Embryonic facial prominence (tissue), 1 donor: ENCODE results near the gene ZNF385B.

Source experiments
- DNase-seq: peaks from one replicate; pipeline ENCODE4 v3.0.0-alpha.2; 2016; ENCODE audit errors: extremely low spot score

The ZNF385B gene

GRCh38 chr2:179685146-179685545, 176.3 kb downstream of the ZNF385B start:
- DNase-seq, result no peak

- DNase-seq, result no peak
These were observed 178.7 kb downstream of the ZNF385B start for GRCh38 chr2:179682756-179683155.

- no peak for DNase-seq
These were observed 183.5 kb downstream of the ZNF385B start for GRCh38 chr2:179677746-179678505.

- no peak for DNase-seq
These were observed 184.2 kb downstream of the ZNF385B start for GRCh38 chr2:179677077-179677688.

- no peak for DNase-seq
These were observed 186.0 kb downstream of the ZNF385B start for GRCh38 chr2:179675435-179675834.

GRCh38 chr2:179671043-179671981, 190.1 kb downstream of the ZNF385B start:
- no peak for DNase-seq

- DNase-seq, result no peak
These were observed 192.2 kb downstream of the ZNF385B start for GRCh38 chr2:179669196-179669595.

GRCh38 chr2:179664972-179665812, 196.2 kb downstream of the ZNF385B start:
- DNase-seq, result no peak

- DNase-seq, result no peak
These were observed 199.4 kb downstream of the ZNF385B start for GRCh38 chr2:179661986-179662385.

GRCh38 chr2:179657068-179657595, 204.3 kb downstream of the ZNF385B start:
- DNase-seq, result no peak

- DNase-seq, result no peak
These were observed 205.8 kb downstream of the ZNF385B start for GRCh38 chr2:179655627-179656026.

GRCh38 chr2:179654806-179655205, 206.6 kb downstream of the ZNF385B start:
- no peak for DNase-seq

GRCh38 chr2:179652296-179652695, 209.1 kb downstream of the ZNF385B start:
- no peak for DNase-seq

GRCh38 chr2:179650420-179650819, 211.0 kb downstream of the ZNF385B start:
- no peak for DNase-seq

GRCh38 chr2:179646862-179647587, 214.4 kb downstream of the ZNF385B start:
- no peak for DNase-seq

GRCh38 chr2:179646173-179646769, 215.1 kb downstream of the ZNF385B start:
- DNase-seq, result no peak

GRCh38 chr2:179645047-179645446, 216.4 kb downstream of the ZNF385B start:
- DNase-seq, result no peak

GRCh38 chr2:179642462-179642861, 218.9 kb downstream of the ZNF385B start:
- no peak for DNase-seq

GRCh38 chr2:179636995-179637394, 224.4 kb downstream of the ZNF385B start:
- no peak for DNase-seq
